ENCODE data around the gene CCDC178.

The CCDC178 gene

GRCh38 chr18:33022370-33022769 lies 418.2 kb downstream of the CCDC178 start:
- Histone ChIP-seq H3K4me3 (ENCODE audit: low read length) (no peak overlapping the region), H3K9me3 (ENCODE audit: control insufficient read depth, low read length) (no peaks in the 10 kb centered on the region), H3K4me1 (ENCODE audit: control insufficient read depth, insufficient read depth, low read length) (no peaks in the 10 kb centered on the region), H3K27me3 (ENCODE audit: control insufficient read depth, insufficient read depth, low read length) (no peaks in the 10 kb centered on the region), H3K36me3 (ENCODE audit: control insufficient read depth, insufficient read depth, low read length) (no peaks in the 10 kb centered on the region), H3K9ac (ENCODE audit: low read length) (no peak overlapping the region)

DNA sequence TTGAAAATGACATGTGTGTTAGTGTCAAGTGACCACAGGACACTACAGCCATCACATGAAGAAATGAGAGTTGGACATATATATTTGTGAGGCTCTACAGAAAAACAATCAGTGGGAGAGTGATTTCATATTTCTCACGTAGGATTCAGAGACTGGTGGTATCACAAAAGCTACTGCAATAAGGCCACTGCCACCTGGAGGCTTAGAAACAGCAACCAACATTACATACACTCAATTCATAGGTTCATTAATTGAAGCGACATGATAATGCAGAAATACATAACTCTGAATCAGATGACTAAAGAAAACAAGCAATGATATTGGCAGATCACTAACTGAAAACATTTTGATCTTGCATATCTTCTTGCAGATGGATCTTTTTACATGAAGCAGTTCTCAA lies 419.6 kb downstream of the CCDC178 start:
- H3K36me3 ChIP-seq (ENCODE audit: control insufficient read depth, insufficient read depth, low read length): no peaks in the 10 kb centered on the region
- no peak overlapping the region for H3K9ac ChIP-seq (ENCODE audit: low read length)
- no peak overlapping the region for H3K4me3 ChIP-seq (ENCODE audit: low read length)
- H3K27me3 ChIP-seq (ENCODE audit: control insufficient read depth, insufficient read depth, low read length): no peaks in the 10 kb centered on the region
- H3K4me1 ChIP-seq (ENCODE audit: control insufficient read depth, insufficient read depth, low read length): no peaks in the 10 kb centered on the region
- H3K9me3 ChIP-seq (ENCODE audit: control insufficient read depth, low read length): no peaks in the 10 kb centered on the region

- no peaks in the 10 kb centered on the region for H3K4me1 ChIP-seq (ENCODE audit: control insufficient read depth, insufficient read depth, low read length)
- no peak overlapping the region for H3K4me3 ChIP-seq (ENCODE audit: low read length)
- H3K9ac ChIP-seq (ENCODE audit: low read length): no peak overlapping the region
- no peaks in the 10 kb centered on the region for H3K36me3 ChIP-seq (ENCODE audit: control insufficient read depth, insufficient read depth, low read length)
- no peaks in the 10 kb centered on the region for H3K27me3 ChIP-seq (ENCODE audit: control insufficient read depth, insufficient read depth, low read length)
- no peaks in the 10 kb centered on the region for H3K9me3 ChIP-seq (ENCODE audit: control insufficient read depth, low read length)
These were observed 426.3 kb downstream of the CCDC178 start for GRCh38 chr18:33014060-33014796.

- no peak overlapping the region for H3K4me3 ChIP-seq (ENCODE audit: low read length)
- H3K9ac ChIP-seq (ENCODE audit: low read length): no peak overlapping the region
- H3K9me3 ChIP-seq (ENCODE audit: control insufficient read depth, low read length): no peaks in the 10 kb centered on the region
- no peaks in the 10 kb centered on the region for H3K4me1 ChIP-seq (ENCODE audit: control insufficient read depth, insufficient read depth, low read length)
- no peaks in the 10 kb centered on the region for H3K27me3 ChIP-seq (ENCODE audit: control insufficient read depth, insufficient read depth, low read length)
- no peaks in the 10 kb centered on the region for H3K36me3 ChIP-seq (ENCODE audit: control insufficient read depth, insufficient read depth, low read length)
These were observed 430.4 kb downstream of the CCDC178 start for GRCh38 chr18:33010149-33010548.

- H3K36me3 ChIP-seq (ENCODE audit: control insufficient read depth, insufficient read depth, low read length): no peaks in the 10 kb centered on the region
- no peak overlapping the region for H3K4me3 ChIP-seq (ENCODE audit: low read length)
- no peaks in the 10 kb centered on the region for H3K4me1 ChIP-seq (ENCODE audit: control insufficient read depth, insufficient read depth, low read length)
- no peaks in the 10 kb centered on the region for H3K9me3 ChIP-seq (ENCODE audit: control insufficient read depth, low read length)
- no peaks in the 10 kb centered on the region for H3K27me3 ChIP-seq (ENCODE audit: control insufficient read depth, insufficient read depth, low read length)
- H3K9ac ChIP-seq (ENCODE audit: low read length): no peak overlapping the region
These were observed 441.6 kb downstream of the CCDC178 start for GRCh38 chr18:32998921-32999320.

GRCh38 chr18:32998285-32998684 lies 442.2 kb downstream of the CCDC178 start:
- Histone ChIP-seq H3K27me3 (ENCODE audit: control insufficient read depth, insufficient read depth, low read length) (no peaks in the 10 kb centered on the region), H3K9ac (ENCODE audit: low read length) (no peak overlapping the region), H3K9me3 (ENCODE audit: control insufficient read depth, low read length) (no peaks in the 10 kb centered on the region), H3K36me3 (ENCODE audit: control insufficient read depth, insufficient read depth, low read length) (no peaks in the 10 kb centered on the region), H3K4me1 (ENCODE audit: control insufficient read depth, insufficient read depth, low read length) (no peaks in the 10 kb centered on the region), H3K4me3 (ENCODE audit: low read length) (no peak overlapping the region)

- Histone ChIP-seq H3K4me1 (ENCODE audit: control insufficient read depth, insufficient read depth, low read length) (no peaks in the 10 kb centered on the region), H3K27me3 (ENCODE audit: control insufficient read depth, insufficient read depth, low read length) (no peaks in the 10 kb centered on the region), H3K9ac (ENCODE audit: low read length) (no peak overlapping the region), H3K4me3 (ENCODE audit: low read length) (no peak overlapping the region), H3K9me3 (ENCODE audit: control insufficient read depth, low read length) (no peaks in the 10 kb centered on the region), H3K36me3 (ENCODE audit: control insufficient read depth, insufficient read depth, low read length) (no peaks in the 10 kb centered on the region)
These were observed 456.8 kb downstream of the CCDC178 start for GRCh38 chr18:32983721-32984120.

GRCh38 chr18:32980896-32981295 lies 459.6 kb downstream of the CCDC178 start:
- no peaks in the 10 kb centered on the region for H3K4me1 ChIP-seq (ENCODE audit: control insufficient read depth, insufficient read depth, low read length)
- H3K27me3 ChIP-seq (ENCODE audit: control insufficient read depth, insufficient read depth, low read length): no peaks in the 10 kb centered on the region
- H3K4me3 ChIP-seq (ENCODE audit: low read length): no peak overlapping the region
- no peaks in the 10 kb centered on the region for H3K36me3 ChIP-seq (ENCODE audit: control insufficient read depth, insufficient read depth, low read length)
- H3K9ac ChIP-seq (ENCODE audit: low read length): no peak overlapping the region
- no peaks in the 10 kb centered on the region for H3K9me3 ChIP-seq (ENCODE audit: control insufficient read depth, low read length)

- Histone ChIP-seq H3K36me3 (ENCODE audit: control insufficient read depth, insufficient read depth, low read length) (no peaks in the 10 kb centered on the region), H3K4me1 (ENCODE audit: control insufficient read depth, insufficient read depth, low read length) (no peaks in the 10 kb centered on the region), H3K4me3 (ENCODE audit: low read length) (no peak overlapping the region), H3K9me3 (ENCODE audit: control insufficient read depth, low read length) (no peaks in the 10 kb centered on the region), H3K27me3 (ENCODE audit: control insufficient read depth, insufficient read depth, low read length) (no peaks in the 10 kb centered on the region), H3K9ac (ENCODE audit: low read length) (no peak overlapping the region)
These were observed 465.0 kb downstream of the CCDC178 start for GRCh38 chr18:32975501-32975900.

DNA sequence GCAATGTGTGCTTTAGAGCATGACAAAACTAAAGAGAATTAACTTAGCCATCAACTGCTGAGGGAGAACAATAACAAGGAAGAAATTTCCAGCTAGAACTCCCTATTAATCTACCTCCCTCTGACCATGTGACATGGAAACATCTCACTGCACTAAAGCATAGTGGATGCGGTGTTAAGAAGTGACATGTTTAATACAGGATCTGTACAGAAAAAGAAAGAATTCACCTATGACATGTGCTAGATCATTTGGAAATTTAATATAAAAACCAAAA lies 465.4 kb downstream of the CCDC178 start:
- Histone ChIP-seq H3K4me3 (ENCODE audit: low read length) (no peak overlapping the region), H3K9ac (ENCODE audit: low read length) (no peak overlapping the region), H3K27me3 (ENCODE audit: control insufficient read depth, insufficient read depth, low read length) (no peaks in the 10 kb centered on the region), H3K9me3 (ENCODE audit: control insufficient read depth, low read length) (no peaks in the 10 kb centered on the region), H3K36me3 (ENCODE audit: control insufficient read depth, insufficient read depth, low read length) (no peaks in the 10 kb centered on the region), H3K4me1 (ENCODE audit: control insufficient read depth, insufficient read depth, low read length) (no peaks in the 10 kb centered on the region)

DNA sequence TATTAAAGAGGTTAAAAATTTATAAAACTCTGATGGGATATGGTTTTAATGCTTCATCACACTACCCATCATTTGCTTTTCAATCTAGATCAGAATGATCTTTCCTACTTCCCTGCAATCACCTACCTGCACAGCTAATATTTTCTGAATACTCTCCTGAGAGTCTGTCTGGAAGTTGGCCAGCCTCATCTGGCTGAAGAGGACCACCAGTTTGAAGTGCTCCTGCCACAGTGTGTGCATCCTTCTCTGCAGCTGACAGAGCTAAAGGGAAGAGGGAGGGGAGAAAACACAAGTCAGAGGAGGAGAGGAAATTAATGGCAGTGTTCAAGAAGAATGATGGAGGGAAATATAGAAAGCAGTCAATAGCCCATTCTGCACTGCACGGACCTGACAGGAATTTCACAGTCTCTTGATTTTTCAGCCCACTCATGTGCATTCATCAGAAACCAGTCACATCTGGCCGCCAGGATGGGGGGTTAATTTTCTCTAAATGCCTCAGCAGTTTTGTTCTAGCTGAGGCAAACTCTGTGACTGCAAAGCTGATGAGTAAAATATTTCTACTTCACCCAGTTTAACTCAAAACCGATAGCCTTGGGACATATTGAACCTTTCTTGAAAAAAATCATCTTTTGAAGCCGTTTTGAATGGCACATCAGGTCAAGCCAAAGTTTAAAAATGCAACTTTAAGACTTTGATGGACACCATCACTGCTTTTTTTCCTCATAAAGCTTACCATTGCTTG lies 465.9 kb downstream of the CCDC178 start:
- no peaks in the 10 kb centered on the region for H3K9me3 ChIP-seq (ENCODE audit: control insufficient read depth, low read length)
- H3K36me3 ChIP-seq (ENCODE audit: control insufficient read depth, insufficient read depth, low read length): no peaks in the 10 kb centered on the region
- H3K27me3 ChIP-seq (ENCODE audit: control insufficient read depth, insufficient read depth, low read length): no peaks in the 10 kb centered on the region
- H3K4me3 ChIP-seq (ENCODE audit: low read length): no peak overlapping the region
- H3K9ac ChIP-seq (ENCODE audit: low read length): no peak overlapping the region
- H3K4me1 ChIP-seq (ENCODE audit: control insufficient read depth, insufficient read depth, low read length): no peaks in the 10 kb centered on the region

DNA sequence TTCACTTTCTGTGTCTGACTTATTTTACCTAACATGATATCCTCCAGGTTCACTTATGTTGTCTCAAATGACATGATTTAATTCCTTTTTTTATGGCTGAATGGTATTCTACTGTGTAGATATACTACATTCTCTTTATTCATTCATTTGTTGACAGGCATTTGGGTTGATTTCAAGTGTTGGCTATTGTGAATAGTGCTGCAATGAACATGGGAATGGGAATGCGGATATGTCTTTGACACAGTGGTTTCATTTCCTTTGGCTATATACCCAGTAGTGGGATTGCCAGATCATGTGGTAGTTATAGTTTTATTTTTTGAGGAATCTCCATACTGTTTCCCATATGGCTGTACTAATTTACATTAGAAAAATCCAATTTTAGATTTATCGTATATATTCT lies 472.3 kb downstream of the CCDC178 start:
- Histone ChIP-seq H3K4me3 (ENCODE audit: low read length) (no peak overlapping the region), H3K36me3 (ENCODE audit: control insufficient read depth, insufficient read depth, low read length) (no peaks in the 10 kb centered on the region), H3K27me3 (ENCODE audit: control insufficient read depth, insufficient read depth, low read length) (no peaks in the 10 kb centered on the region), H3K9me3 (ENCODE audit: control insufficient read depth, low read length) (no peaks in the 10 kb centered on the region), H3K4me1 (ENCODE audit: control insufficient read depth, insufficient read depth, low read length) (no peaks in the 10 kb centered on the region), H3K9ac (ENCODE audit: low read length) (no peak overlapping the region)
